Activated CD8-positive, alpha-beta memory T cell treated with anti-CD3 and anti-CD28 coated beads, Interleukin-2, amount 50 U/mL, for 24 hours (primary cell): ENCODE results near the gene UNCX.

Experiments
- DNase-seq: peaks from one replicate; pipeline ENCODE4 v3.0.0-alpha.2; 2020; ENCODE audit errors: extremely low read depth

The UNCX gene

GRCh38 chr7:1218541-1219165 lies 14.0 kb upstream of the UNCX start:
- DNase-seq = no peak

GRCh38 chr7:1219498-1219897 lies 13.2 kb upstream of the UNCX start:
- no peak for DNase-seq

- DNase-seq = no peak
Observed at GRCh38 chr7:1220000-1220726, 12.5 kb upstream of the UNCX start.

- no peak for DNase-seq
Observed at GRCh38 chr7:1220977-1221745, 11.5 kb upstream of the UNCX start.

- DNase-seq = no peak
Observed at GRCh38 chr7:1223196-1223981, 9.3 kb upstream of the UNCX start.

- DNase-seq = no peak
Observed at GRCh38 chr7:1224086-1224716, 8.5 kb upstream of the UNCX start.

GRCh38 chr7:1225030-1225429 lies 7.6 kb upstream of the UNCX start:
- no peak for DNase-seq

GRCh38 chr7:1225441-1226185 lies 7.1 kb upstream of the UNCX start:
- no peak for DNase-seq

GRCh38 chr7:1226186-1226901 lies 6.3 kb upstream of the UNCX start:
- no peak for DNase-seq

- DNase-seq = no peak
Observed at GRCh38 chr7:1227071-1227804, 5.4 kb upstream of the UNCX start.

GRCh38 chr7:1227814-1228544 lies 4.7 kb upstream of the UNCX start:
- no peak for DNase-seq

GRCh38 chr7:1228545-1229201 lies 4.0 kb upstream of the UNCX start:
- DNase-seq = no peak

GRCh38 chr7:1229202-1229947 lies 3.3 kb upstream of the UNCX start:
- DNase-seq = no peak

GRCh38 chr7:1229956-1230355 lies 2.7 kb upstream of the UNCX start:
- no peak for DNase-seq

- no peak for DNase-seq
Observed at GRCh38 chr7:1230411-1231213, 2.1 kb upstream of the UNCX start.

GRCh38 chr7:1231214-1232102 lies 1.2 kb upstream of the UNCX start:
- DNase-seq = no peak
